Ovary (tissue), 9 donors: ENCODE data around the gene ACVR2B. TPM values are rescaled to one million over a fixed set of nuclear protein-coding genes. Genes with fewer than 3 reads are reported as not detected.

Source experiments
- DNase-seq, 5 donors: peaks; one replicate each; pipeline ENCODE4 v3.0.0-alpha.2; 2019 to 2020
- H3K27ac ChIP-seq, 2 donors: fragments of 200-600 bp; one replicate each; pipeline versions ENCODE4 v1.5.1 to v1.8.0; 2019 to 2022
- H3K27me3 ChIP-seq: fragments of 200-600 bp; one replicate; pipeline ENCODE4 v1.8.0; 2022
- H3K36me3 ChIP-seq: fragments of 200-600 bp; sonication (generic); one replicate; pipeline ENCODE4 v1.5.1; 2019
- H3K4me1 ChIP-seq: one replicate; pipeline ENCODE4 v1.8.1; 2013; ENCODE audit warnings: mild to moderate bottlenecking, moderate library complexity; ENCODE audit not compliant: insufficient read depth
- H3K4me3 ChIP-seq: fragments of 200-600 bp; sonication (generic); one replicate; pipeline ENCODE4 v1.5.1; 2017
- H3K9me3 ChIP-seq, 2 donors: fragments of 200-600 bp in 1 of 2; sonication (generic) in 1 of 2; one replicate each; pipeline versions ENCODE4 v1.5.1 to v1.8.1; 2013 to 2019; ENCODE audit warnings: mild to moderate bottlenecking in 1 of 2, moderate library complexity in 1 of 2
- EP300 ChIP-seq: sonication (generic); formaldehyde crosslinking; IDR thresholded peaks from one replicate; pipeline ENCODE4 v1.6.1; 2017; ENCODE audit warnings: antibody characterized with exemption
- POLR2A ChIP-seq: fragments of 450-650 bp; IDR thresholded peaks from one replicate; pipeline ENCODE4 v1.6.1; 2017; ENCODE audit warnings: antibody characterized with exemption, mild to moderate bottlenecking, moderate library complexity
- WGBS, 3 donors: extraction: QIAGEN DNeasy Blood & Tissue Kit in 1 of 3; methylation state at CpG; one replicate each; pipeline versions ENCODE4 v1.1.5 to v1.1.7; 2013 to 2017; 5-methylcytosine and 5-hydroxymethylcytosine counted together
- intact Hi-C, 4 donors: fragments of 100-400 bp; cut with DNase I; formaldehyde crosslinking; loops; one replicate each; pipeline versions ENCODE4 v1.11.0 to v1.15.1; 2022 to 2023
- polyA plus RNA-seq, 2 donors: library from polyadenylated mRNA; stranded (reverse); fragments of 200-250 nt in 1 of 2; fragments of 350-450 nt in 1 of 2; fragmentation: Illumina TruSeq in 1 of 2; extraction: RNeasy Lipid Tissue Mini Kit (QIAGEN cat#74804) in 1 of 2; gene quantifications; one replicate each; pipeline ENCODE4 v1.2.3, GENCODE V29; 2013 to 2014
- total RNA-seq, 7 donors: library from RNA; depleted of rRNA in 2 of 7; stranded (reverse); fragments of >200 nt in 2 of 7; fragmentation: NEBNext Ultra II Directional in 3 of 7; extraction: Animal tissue kit (Norgen Biotek cat#: 25700) in 3 of 7; gene quantifications; one replicate each; pipeline versions ENCODE4 v1.1.0 to v1.2.4, GENCODE V29; 2016 to 2023
- TF ChIP-seq, protein P1 (sequence below), 3 donors: fragments of 450-650 bp in 2 of 3; fragments of 200-600 bp in 1 of 3; IDR thresholded peaks; one replicate each; pipeline versions ENCODE4 v1.5.1 to v1.8.0; 2016 to 2022; ENCODE audit warnings: antibody characterized with exemption in 3 of 3, mild to moderate bottlenecking in 1 of 3
- donor health status: DM: no; HTN: no; CAD: no; lungs with moderate emphysema.
- donor health status: DM: no; HTN: no; CAD: no.
- donor health status: Bipolar disorder and iron deficiency.
- donor health status: DM: yes; HTN: yes; CAD: no.
- donor health status: DM: no; HTN: no; CAD: no.
- donor health status: DM: yes; HTN: yes; CAD: no.

The ACVR2B gene
- total and polyA plus RNA-seq, 9 donors, result 3.3 to 16.0 (median 10.6) TPM

DNA sequence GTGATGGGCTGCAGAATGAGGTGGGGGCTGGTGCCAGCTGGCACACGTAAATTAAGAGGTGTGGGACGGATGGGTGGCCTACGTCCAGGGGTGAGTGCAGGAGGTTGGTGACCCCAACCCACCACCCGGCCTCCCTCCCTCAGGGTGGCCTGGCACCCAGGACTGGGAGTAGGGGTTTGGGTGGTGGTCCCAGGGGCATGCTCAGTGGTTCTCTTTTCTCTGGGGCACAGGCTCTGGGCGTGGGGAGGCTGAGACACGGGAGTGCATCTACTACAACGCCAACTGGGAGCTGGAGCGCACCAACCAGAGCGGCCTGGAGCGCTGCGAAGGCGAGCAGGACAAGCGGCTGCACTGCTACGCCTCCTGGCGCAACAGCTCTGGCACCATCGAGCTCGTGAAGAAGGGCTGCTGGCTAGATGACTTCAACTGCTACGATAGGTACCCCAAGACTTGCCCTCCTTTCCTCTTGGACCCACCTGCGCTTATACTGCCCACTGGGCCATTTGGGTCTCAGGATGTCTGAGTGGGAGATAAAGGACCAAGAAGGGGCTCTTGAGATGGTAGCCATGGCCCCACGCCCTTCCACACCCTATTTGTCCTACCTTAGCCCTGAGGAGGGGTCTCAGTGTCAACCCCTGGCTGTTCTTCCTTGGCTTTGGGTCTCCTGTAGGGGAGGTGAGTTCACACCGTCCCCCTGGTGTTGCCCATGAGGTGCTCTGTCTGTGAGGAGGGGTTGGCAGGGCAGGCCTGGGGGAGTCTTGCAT is 23.5 kb downstream of the ACVR2B start:
- Histone ChIP-seq H3K9me3 (no peaks in the 10 kb centered on the region), H3K27ac (no peak overlapping the region), H3K36me3 (no peaks in the 10 kb centered on the region), H3K4me1 (peaks cover 11% of the 10 kb centered on the region), H3K27me3 (no peaks in the 10 kb centered on the region), H3K4me3 (no peak overlapping the region)
- no peak for TF ChIP-seq EP300
- TF ChIP-seq POLR2A, result no peak
- TF ChIP-seq, protein P1, sequence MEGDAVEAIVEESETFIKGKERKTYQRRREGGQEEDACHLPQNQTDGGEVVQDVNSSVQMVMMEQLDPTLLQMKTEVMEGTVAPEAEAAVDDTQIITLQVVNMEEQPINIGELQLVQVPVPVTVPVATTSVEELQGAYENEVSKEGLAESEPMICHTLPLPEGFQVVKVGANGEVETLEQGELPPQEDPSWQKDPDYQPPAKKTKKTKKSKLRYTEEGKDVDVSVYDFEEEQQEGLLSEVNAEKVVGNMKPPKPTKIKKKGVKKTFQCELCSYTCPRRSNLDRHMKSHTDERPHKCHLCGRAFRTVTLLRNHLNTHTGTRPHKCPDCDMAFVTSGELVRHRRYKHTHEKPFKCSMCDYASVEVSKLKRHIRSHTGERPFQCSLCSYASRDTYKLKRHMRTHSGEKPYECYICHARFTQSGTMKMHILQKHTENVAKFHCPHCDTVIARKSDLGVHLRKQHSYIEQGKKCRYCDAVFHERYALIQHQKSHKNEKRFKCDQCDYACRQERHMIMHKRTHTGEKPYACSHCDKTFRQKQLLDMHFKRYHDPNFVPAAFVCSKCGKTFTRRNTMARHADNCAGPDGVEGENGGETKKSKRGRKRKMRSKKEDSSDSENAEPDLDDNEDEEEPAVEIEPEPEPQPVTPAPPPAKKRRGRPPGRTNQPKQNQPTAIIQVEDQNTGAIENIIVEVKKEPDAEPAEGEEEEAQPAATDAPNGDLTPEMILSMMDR (IDR thresholded peaks at IDR 0.05), result no peak
- 87 to 90% (median 89%) methylated on average over 21 of the region's 21 CpGs for WGBS, 3 donors
- intact Hi-C loops, result loop anchor here in 2 of 4 donors (5.0 to 10.0 kb wide), 3 partner anchors 130 to 362 kb away; partner anchors contain the start of genes XYLB (in 2 of the 2) and OXSR1 (in 1 of the 2)
- no peak for DNase-seq

- intact Hi-C loops, result loop anchor here in 2 of 4 donors (5.0 to 10.0 kb wide), 3 partner anchors 131 to 363 kb away; partner anchors contain the start of genes XYLB (in 2 of the 2) and OXSR1 (in 1 of the 2)
- Histone ChIP-seq H3K27me3 (no peaks in the 10 kb centered on the region), H3K4me3 (no peak overlapping the region), H3K9me3 (no peaks in the 10 kb centered on the region), H3K36me3 (no peaks in the 10 kb centered on the region), H3K4me1 (peaks cover 9% of the 10 kb centered on the region), H3K27ac (no peak overlapping the region)
- TF ChIP-seq POLR2A, result no peak
- 81 to 85% (median 83%) methylated on average over 9 to 15 of the region's 15 CpGs for WGBS, 3 donors
- no peak for DNase-seq
Observed at GRCh38 chr3:38477839-38478450, 24.3 kb downstream of the ACVR2B start.

DNA sequence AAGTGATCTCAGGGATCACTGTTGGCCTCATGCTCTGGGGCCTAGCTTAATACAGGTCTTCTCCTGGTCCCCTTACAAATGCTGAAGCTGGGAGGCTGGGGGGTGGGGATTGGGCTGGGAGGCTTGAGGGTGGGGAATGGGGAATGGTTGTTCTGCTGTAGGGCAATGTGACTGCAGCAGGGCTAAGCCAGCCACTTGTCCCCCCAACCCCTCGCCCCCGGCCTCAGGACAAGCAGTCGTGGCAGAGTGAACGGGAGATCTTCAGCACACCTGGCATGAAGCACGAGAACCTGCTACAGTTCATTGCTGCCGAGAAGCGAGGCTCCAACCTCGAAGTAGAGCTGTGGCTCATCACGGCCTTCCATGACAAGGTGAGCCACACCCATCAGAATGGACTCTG is 25.2 kb downstream of the ACVR2B start:
- Histone ChIP-seq H3K27ac (no peak overlapping the region), H3K4me3 (no peak overlapping the region), H3K4me1 (peaks cover 4% of the 10 kb centered on the region), H3K9me3 (no peaks in the 10 kb centered on the region), H3K27me3 (no peaks in the 10 kb centered on the region), H3K36me3 (no peaks in the 10 kb centered on the region)
- TF ChIP-seq EP300 (no peak), POLR2A (no peak)
- TF ChIP-seq, protein P1 (IDR thresholded peaks at IDR 0.05), result no peak
- WGBS, 3 donors, result 81 to 92% (median 89%) methylated on average over 5 to 9 of the region's 9 CpGs
- DNase-seq, result no peak
- intact Hi-C loops, result loop anchor here in 2 of 4 donors (5.0 to 10.0 kb wide), 3 partner anchors 132 to 364 kb away; partner anchors contain the start of genes XYLB (in 2 of the 2) and OXSR1 (in 1 of the 2)

DNA sequence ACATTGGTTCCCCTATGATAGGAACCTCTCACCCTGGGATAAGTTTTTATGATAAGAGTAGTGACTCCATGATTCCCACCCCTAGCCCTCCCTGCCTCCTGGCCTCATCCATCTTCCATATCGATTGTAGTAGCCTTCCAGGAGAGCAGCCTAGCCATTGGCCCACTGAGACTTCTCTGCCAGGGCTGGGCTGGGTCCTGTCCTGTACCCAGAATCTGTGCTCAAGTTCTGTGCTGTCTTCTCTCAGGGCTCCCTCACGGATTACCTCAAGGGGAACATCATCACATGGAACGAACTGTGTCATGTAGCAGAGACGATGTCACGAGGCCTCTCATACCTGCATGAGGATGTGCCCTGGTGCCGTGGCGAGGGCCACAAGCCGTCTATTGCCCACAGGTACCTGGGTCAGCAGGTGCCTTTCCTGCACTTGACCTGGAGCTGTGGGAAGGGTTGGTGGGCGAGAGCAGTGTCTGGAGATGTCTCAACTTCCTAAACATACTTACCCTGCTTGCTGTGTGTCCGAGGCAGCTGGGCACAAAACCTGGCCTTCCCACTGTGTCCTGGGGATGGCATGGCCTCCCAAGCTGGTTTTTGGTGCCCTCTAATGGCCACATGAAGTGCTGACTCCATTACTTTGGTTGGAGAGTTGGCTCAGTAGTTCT is 25.9 kb downstream of the ACVR2B start:
- Histone ChIP-seq H3K4me1 (peaks cover 2% of the 10 kb centered on the region), H3K27ac (no peak overlapping the region), H3K4me3 (no peak overlapping the region), H3K36me3 (no peaks in the 10 kb centered on the region), H3K27me3 (no peaks in the 10 kb centered on the region), H3K9me3 (no peaks in the 10 kb centered on the region)
- WGBS, 3 donors, result 67 to 78% (median 71%) methylated on average over 10 of the region's 10 CpGs
- intact Hi-C loops, result loop anchor here (5.0 to 10.0 kb wide), 3 partner anchors 132 to 365 kb away; partner anchors contain the start of genes XYLB (in 4 of the 4) and OXSR1 (in 1 of the 4)
- peak; percentile 57 to 69 (median 64) for DNase-seq
- TF ChIP-seq EP300 (no peak), POLR2A (no peak)
- TF ChIP-seq, protein P1 (IDR thresholded peaks at IDR 0.05), result peak; percentile 67 to 79 (median 69)
